ENCODE data around the gene CCSER1.
"Not testable (repeated sequence)": the region's sequence is repeated elsewhere in the genome, so short reads cannot be mapped to it uniquely, and the experiment has no call there.

CCSER1 gene

GRCh38 chr4:90745176-90745575 is 618.0 kb downstream of the CCSER1 start:
- no peak for DNase-seq

- DNase-seq, result no peak
These were observed 625.9 kb downstream of the CCSER1 start for GRCh38 chr4:90753068-90753467.

DNA sequence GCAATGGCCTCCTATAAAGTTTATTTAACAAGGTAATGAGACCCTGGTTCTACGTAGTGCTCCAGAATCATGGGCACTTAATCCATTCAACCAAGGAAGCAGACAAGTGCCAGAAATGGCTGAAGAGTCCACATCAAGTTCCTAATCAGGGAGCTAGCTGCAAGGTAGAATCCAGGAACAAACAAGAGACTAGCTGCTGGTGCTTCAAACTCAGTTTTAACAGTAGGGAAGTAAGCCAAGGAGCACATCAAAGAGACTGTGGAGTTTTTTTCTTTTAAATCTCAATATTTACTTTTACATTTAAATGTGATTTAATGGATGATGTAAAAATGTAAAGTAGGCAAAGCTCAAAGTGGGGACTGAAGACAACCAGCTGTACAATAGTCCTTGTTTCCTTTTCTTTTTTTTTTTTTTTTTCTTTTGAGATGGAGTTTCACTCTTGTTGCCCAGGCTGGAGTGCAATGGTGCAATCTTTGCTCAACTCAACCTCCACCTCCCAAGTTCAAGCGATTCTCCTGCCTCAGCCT is 630.4 kb downstream of the CCSER1 start:
- no peak for DNase-seq

DNA sequence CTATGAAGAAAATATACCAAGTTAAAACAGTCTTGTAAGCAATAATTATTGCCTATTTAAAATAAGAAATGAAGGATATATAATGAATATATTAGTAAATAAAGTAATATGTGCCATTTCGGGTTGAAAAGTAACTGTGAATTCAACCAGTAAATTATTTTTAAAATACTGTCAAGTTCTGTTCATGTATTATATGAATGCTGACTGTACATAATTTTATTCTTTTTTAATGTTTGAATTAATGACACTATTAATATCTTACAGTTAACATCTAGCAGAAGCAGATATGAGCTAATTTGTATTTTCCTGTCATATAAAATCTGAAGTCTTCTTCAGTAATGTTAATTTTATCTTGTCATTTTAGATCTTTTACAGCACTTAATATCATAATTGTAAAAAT is 632.9 kb downstream of the CCSER1 start:
- DNase-seq, result no peak

DNA sequence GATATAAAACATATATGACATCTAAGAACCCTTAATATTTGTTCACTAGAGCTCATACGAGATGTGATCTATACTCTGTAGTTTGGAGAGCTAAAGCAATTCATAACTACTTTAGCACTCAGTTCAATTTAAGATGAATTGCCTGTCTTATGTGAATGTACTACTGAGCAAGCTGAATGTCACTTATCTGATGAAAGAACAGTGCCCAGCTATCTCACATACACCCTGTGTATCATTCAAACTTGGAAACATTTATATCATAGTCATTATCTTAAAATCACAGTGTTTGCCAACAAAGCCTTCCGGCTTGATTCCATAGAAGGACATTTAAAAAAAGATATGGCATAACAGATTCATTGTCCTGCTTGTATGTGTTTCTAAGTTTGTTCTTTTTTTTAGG is 639.6 kb downstream of the CCSER1 start:
- DNase-seq, result no peak

DNA sequence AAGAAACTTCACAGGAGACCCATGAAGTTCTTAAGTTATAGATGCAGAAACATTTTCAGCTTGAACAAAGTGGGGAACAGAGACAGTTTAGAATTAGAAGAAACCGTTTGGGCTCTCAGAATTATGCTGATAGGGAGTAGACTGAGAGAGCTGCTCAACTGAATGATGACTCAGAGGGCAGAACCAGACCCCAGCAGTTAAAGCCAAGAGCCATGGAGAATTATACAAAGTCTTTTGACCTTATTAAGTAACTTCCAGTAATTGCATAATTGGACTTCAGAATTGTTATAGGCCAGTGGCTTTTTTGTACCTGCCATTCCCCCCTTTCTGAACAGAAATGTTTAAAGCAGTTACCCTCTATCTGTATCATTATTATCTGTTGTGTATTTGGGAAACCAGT is 642.1 kb downstream of the CCSER1 start:
- no peak for DNase-seq

- no peak for DNase-seq
These were observed 653.0 kb downstream of the CCSER1 start for GRCh38 chr4:90780193-90780592.

DNA sequence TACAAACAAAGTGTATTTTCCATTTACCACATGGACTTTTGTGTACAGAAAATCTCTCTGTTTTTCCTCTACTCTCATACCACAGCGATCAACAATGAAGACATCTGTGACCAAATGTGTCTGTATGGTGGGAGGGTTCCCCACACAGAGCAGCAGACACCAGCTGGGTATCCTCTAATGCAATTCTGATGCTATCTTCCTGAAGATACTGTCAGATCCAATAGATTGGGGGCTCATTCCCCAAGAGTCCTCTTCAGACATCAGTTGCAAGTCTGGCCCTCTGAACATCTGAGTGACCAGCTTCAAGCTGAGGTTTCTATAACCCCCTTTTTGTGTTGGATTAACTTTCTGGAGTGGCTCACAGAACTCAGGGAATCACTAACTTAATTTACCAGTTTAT is 659.4 kb downstream of the CCSER1 start:
- DNase-seq, result no peak

DNA sequence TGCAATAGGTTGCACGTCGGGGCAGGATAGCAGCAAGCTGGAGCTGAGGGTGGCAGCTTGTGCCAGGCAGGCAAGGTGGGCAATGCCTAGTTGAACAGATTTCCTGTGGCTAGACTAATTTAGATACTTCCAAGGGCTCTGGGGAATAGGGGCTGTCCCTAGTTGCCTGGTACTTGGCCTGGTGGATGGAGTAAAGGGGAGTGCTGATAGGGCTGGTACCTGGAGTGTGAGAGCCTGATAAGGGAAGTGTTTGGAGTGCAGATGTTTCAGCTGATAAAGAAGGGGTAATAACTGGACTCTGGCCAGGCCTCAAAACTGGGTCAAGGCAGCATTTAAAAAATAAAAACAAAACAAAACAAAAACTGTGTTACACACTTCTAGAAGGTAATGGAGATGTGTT is 665.5 kb downstream of the CCSER1 start:
- no peak for DNase-seq

DNA sequence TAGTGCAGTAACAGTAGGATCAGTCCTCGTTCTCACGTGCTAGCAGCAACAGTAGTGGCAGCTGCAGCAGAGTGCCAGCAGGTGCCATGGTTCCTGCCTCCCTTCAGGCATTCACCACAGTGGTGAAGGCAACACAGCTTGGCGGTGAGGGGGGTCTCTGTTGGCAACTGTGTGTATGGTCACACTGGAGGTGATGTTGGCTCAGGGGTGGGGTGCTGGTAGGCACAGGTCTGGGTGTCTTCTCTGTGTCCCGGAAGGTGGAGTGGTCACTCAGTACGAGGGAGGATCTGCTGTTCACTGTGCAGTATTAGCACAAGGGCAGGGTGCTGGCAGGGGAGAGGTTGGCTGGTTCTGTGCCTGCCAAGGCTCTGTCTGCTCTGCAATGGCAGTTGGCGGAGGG is 671.8 kb downstream of the CCSER1 start:
- DNase-seq, result no peak

- DNase-seq, result no peak
These were observed 672.7 kb downstream of the CCSER1 start for GRCh38 chr4:90799895-90800294.

- DNase-seq, result no peak
These were observed 688.4 kb downstream of the CCSER1 start for GRCh38 chr4:90815569-90815968.

GRCh38 chr4:90816754-90817153 is 689.6 kb downstream of the CCSER1 start:
- DNase-seq, result no peak

DNA sequence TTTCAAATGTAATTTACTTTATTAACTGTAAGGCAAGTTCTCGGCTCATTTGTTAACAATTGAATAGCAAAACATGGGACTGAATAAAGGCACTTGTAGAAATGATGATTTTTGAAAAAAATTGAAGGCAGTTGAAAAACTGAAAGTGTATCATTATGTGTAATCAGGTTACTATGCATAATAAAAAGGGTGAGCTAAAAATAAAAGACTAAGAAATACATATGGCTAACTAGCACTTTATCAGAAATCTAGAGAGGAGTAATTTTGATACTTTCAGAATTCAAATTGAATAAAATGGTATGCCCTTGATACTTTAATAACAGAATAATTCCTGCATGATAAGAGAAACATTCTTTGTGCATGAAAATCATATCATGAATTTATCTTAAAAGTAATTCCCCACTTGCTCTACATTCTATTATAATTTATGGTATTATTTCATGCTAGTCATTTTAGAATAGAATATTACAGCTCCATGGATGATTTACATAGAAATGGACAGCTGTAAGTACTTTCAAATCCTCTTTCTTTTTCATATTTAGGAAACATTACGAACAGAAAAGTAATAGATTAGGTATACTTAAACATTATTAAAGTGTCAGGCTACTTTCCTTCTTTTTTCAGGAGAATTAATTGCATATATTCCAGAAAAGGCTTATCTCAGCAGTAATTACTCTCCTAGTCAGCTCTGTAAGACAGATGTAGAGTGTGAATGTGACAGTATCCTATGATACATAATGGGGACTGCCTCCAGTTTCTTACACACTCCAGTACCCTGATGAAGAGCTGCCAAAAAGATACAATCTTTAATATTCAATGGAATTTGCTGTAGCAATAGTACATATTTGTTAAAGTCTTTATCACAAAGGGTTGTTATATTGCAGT is 697.3 kb downstream of the CCSER1 start:
- DNase-seq, result no peak

- DNase-seq, result no peak
These were observed 698.7 kb downstream of the CCSER1 start for GRCh38 chr4:90825849-90826248.

- no peak for DNase-seq
These were observed 706.5 kb downstream of the CCSER1 start for GRCh38 chr4:90833706-90834105.

- DNase-seq, result no peak
These were observed 710.0 kb downstream of the CCSER1 start for GRCh38 chr4:90837241-90837640.

- DNase-seq, result not testable (repeated sequence)
These were observed 711.7 kb downstream of the CCSER1 start for GRCh38 chr4:90838859-90839258.

DNA sequence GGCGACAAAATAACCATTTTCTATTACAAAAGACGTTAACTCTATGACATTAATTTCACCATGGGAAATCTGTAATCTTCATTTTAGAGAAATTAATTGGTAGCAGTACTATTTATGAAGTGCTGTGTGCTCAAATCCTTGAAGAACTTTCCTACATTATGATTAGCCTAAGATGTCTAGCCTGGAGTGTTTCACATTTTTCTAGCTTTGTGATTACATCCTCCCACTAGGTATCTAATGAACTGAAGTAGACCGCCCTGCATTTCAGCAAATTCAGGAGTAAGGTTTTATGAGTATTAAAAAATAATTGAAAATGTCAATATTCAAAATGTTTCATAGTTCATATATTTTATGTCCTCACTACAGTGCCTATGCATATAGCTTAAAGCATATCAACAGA is 713.1 kb downstream of the CCSER1 start:
- DNase-seq, result no peak

DNA sequence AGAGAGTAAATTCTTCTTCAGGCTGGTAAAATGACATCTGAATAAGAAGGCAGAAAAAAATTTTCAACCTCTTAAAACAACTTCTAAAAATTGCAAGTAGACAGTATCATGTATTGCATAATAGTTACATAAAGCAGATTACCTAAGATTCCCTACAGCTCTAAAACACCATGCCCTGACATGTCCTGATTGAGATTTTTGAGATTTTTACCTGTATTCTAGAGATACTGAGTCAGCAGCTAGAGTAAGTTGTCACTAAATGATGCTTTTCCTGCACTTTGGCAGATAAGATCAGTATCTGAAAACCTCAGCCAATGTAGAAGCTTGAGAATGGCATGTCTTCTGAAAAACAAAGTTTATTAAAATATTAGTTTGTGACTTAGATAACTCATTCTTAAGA is 713.6 kb downstream of the CCSER1 start:
- no peak for DNase-seq

DNA sequence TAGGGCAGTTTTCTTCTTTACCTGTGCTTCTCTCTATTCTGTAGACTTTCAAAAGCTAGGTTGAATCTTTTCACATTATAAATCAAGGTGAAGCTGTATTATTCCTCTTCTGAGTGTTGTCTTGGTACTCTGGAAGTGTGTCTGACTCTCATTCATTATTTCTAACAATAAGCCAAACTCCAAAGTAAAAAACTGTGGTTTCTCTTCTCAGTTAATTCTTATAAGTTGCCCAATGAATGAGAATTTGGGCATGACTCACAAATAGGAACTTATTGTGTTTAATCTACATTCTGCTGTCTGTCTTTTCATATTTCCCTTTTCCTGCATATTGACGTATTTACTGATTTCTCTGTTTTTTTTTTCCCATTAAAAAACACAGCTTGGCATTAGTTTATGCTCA is 714.5 kb downstream of the CCSER1 start:
- no peak for DNase-seq

- no peak for DNase-seq
These were observed 715.8 kb downstream of the CCSER1 start for GRCh38 chr4:90842960-90843359.

DNA sequence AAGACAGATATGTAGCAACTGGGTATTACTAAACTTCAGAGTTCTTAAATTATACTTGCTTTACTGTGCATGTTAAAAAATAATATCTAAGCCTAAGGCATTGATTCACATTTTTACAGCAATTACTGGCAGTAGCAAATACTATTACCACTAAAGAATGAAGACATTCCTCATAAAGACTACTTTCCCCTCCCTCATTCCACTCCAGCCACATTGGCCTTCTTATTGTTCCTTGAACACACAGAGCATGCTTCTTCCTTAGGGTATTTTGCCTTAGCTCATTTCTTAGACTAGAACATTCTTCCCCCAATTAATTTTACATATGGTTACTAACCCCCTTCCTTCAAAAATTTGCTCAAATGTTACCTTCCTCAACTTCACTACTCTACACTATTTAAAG is 717.0 kb downstream of the CCSER1 start:
- no peak for DNase-seq

DNA sequence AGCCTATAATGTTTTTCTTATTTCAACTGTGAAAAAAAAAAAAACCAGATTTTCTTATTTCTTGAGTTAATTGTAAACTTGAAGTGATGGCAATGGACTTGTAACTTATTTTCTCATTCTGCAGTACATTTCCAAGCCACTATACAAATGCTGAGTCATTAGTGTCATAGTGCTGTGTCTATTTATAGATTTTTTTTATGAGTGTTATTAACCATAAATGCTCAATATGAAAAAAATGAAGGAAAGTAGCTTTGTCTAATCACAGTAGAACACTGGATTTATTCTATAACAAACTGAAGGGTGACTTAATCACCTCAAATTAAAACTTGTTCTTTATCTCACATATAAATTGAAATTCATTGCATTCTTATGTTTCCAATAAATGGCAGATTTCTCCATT is 718.6 kb downstream of the CCSER1 start:
- no peak for DNase-seq

DNA sequence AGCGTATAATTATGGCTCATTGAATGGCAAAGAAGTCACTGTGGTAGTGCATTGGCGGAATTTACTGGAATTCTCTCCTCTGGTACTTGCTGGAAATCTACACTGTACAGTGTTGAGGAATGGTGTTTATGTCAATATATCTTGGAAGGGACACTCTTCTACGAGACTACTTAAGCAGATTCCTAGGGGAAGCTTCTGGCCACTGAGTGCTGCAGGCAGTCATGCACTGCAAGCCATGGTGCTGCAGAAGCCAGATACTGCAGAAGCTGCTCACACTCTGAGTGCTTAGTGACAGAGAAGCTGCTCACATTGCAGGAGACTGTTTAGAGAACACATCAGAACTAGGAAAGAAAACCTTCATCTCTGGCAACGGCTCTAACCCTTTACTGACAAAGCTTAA is 725.0 kb downstream of the CCSER1 start:
- no peak for DNase-seq

All from CD4-positive, alpha-beta T cell treated with Interleukin-12 subunit alpha and Interleukin-12 subunit beta, for 1 hour (primary cell).